Fibroblast of lung (primary cell): Measurements from ENCODE around the gene KRTAP5-1.

ENCODE experiments used
- EZH2 ChIP-seq: IDR thresholded peaks from 2 replicates; pipeline ENCODE4 v1.5.1; 2012; ENCODE audit warnings: low read length, control low read depth, mild to moderate bottlenecking; ENCODE audit errors: missing control alignments
- TF ChIP-seq, protein P1 (sequence below), 2 donors: IDR thresholded peaks in 1 of 2; conservative IDR thresholded peaks in 1 of 2; 1 replicate in 1 of 2; 2 replicates in 1 of 2; pipeline ENCODE4 v1.5.1; 2011 to 2012; ENCODE audit warnings: low read length in 2 of 2, control low read depth in 1 of 2, inconsistent platforms in 1 of 2, low read depth in 1 of 2, mild to moderate bottlenecking in 1 of 2

GRCh38 chr11:1576825-1577224, 8.3 kb downstream of the KRTAP5-1 start:
- TF ChIP-seq, protein P1, sequence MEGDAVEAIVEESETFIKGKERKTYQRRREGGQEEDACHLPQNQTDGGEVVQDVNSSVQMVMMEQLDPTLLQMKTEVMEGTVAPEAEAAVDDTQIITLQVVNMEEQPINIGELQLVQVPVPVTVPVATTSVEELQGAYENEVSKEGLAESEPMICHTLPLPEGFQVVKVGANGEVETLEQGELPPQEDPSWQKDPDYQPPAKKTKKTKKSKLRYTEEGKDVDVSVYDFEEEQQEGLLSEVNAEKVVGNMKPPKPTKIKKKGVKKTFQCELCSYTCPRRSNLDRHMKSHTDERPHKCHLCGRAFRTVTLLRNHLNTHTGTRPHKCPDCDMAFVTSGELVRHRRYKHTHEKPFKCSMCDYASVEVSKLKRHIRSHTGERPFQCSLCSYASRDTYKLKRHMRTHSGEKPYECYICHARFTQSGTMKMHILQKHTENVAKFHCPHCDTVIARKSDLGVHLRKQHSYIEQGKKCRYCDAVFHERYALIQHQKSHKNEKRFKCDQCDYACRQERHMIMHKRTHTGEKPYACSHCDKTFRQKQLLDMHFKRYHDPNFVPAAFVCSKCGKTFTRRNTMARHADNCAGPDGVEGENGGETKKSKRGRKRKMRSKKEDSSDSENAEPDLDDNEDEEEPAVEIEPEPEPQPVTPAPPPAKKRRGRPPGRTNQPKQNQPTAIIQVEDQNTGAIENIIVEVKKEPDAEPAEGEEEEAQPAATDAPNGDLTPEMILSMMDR (conservative IDR thresholded peaks at IDR 0.05 in 1 of 2, IDR thresholded peaks at IDR 0.05 in 1 of 2; ENCODE audit: low read depth in 1 of 2, low read length in 2 of 2), result no peak
- no peak for TF ChIP-seq EZH2
